ENCODE measurements around the gene SOX6.

SOX6 gene

GRCh38 chr11:15938121-15938611, 418.2 kb downstream of the SOX6 start:
- Histone ChIP-seq H3K9me3 (ENCODE audit: control insufficient read depth, low read length) (no peaks in the 10 kb centered on the region), H3K36me3 (ENCODE audit: control insufficient read depth, insufficient read depth, low read length) (no peaks in the 10 kb centered on the region), H3K79me2 (no peaks in the 10 kb centered on the region), H3K4me1 (peaks cover 2% of the 10 kb centered on the region), H3K4me3 (ENCODE audit: low read depth, low read length) (no peak overlapping the region), H2AFZ (no peak overlapping the region), H3K27me3 (ENCODE audit: control insufficient read depth, insufficient read depth, low read length) (no peaks in the 10 kb centered on the region), H3K4me2 (ENCODE audit: low read length) (no peak overlapping the region), H3K9ac (no peak overlapping the region), H3K27ac (no peak overlapping the region)
- no peak for TF ChIP-seq CTCF (IDR thresholded peaks at IDR 0.05)

- Histone ChIP-seq H2AFZ (no peak overlapping the region), H3K27ac (no peak overlapping the region), H3K4me3 (ENCODE audit: low read depth, low read length) (no peak overlapping the region), H3K4me2 (ENCODE audit: low read length) (no peak overlapping the region), H3K9me3 (ENCODE audit: control insufficient read depth, low read length) (no peaks in the 10 kb centered on the region), H3K36me3 (ENCODE audit: control insufficient read depth, insufficient read depth, low read length) (no peaks in the 10 kb centered on the region), H3K4me1 (peaks cover 2% of the 10 kb centered on the region), H3K9ac (no peak overlapping the region), H3K27me3 (ENCODE audit: control insufficient read depth, insufficient read depth, low read length) (no peaks in the 10 kb centered on the region), H3K79me2 (no peaks in the 10 kb centered on the region)
- no peak for TF ChIP-seq CTCF (IDR thresholded peaks at IDR 0.05)
Observed at GRCh38 chr11:15937601-15938120, 418.7 kb downstream of the SOX6 start.

DNA sequence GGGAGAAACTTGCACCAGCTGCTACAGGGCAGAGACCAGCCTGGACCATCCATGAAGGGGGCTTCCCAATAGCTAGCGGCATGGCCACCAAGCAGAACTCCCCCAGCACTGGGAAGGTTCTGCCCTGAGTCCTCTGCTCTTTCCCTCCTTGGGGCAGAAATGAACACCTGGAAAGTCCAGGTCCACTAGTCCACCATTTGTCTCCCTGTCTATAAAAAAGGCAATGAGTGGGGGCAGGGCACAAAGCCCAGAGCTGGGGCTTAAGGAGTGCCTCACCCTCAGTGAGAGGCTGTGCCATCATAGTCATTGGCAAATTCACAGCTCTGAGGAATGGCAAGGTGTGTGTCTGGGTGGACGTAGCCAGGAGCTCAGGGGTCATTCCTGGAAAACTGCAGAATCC, 420.3 kb downstream of the SOX6 start:
- Histone ChIP-seq H3K4me3 (ENCODE audit: low read depth, low read length) (no peak overlapping the region), H3K9me3 (ENCODE audit: control insufficient read depth, low read length) (no peaks in the 10 kb centered on the region), H3K27ac (no peak overlapping the region), H3K79me2 (no peaks in the 10 kb centered on the region), H3K36me3 (ENCODE audit: control insufficient read depth, insufficient read depth, low read length) (no peaks in the 10 kb centered on the region), H3K9ac (no peak overlapping the region), H3K4me2 (ENCODE audit: low read length) (no peak overlapping the region), H3K4me1 (peaks cover 2% of the 10 kb centered on the region), H3K27me3 (ENCODE audit: control insufficient read depth, insufficient read depth, low read length) (no peaks in the 10 kb centered on the region), H2AFZ (no peak overlapping the region)
- no peak for TF ChIP-seq CTCF (IDR thresholded peaks at IDR 0.05)

DNA sequence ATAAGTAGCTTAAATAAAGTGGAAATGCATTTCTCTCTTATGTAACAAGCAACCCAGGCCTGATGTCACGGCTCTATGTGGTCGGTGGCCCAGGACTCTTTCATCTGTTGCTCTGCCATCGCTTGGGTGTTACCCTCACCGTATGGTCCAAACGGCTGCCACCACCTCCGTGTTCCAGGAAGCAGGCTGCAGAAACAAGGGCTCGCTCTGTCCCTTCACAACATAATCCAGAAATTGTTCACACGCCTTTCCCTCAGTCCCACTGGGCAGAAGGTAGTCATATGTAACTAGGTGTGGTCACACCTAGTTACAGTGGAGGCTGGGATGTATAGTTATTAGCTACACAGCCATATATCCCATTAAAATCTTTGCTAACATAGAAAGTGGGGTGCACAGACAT, 421.0 kb downstream of the SOX6 start:
- Histone ChIP-seq H3K4me1 (no peaks in the 10 kb centered on the region), H3K4me3 (ENCODE audit: low read depth, low read length) (no peak overlapping the region), H3K27me3 (ENCODE audit: control insufficient read depth, insufficient read depth, low read length) (no peaks in the 10 kb centered on the region), H3K36me3 (ENCODE audit: control insufficient read depth, insufficient read depth, low read length) (no peaks in the 10 kb centered on the region), H3K79me2 (no peaks in the 10 kb centered on the region), H3K9ac (no peak overlapping the region), H3K27ac (no peak overlapping the region), H3K4me2 (ENCODE audit: low read length) (no peak overlapping the region), H3K9me3 (ENCODE audit: control insufficient read depth, low read length) (no peaks in the 10 kb centered on the region), H2AFZ (no peak overlapping the region)
- no peak for TF ChIP-seq CTCF (IDR thresholded peaks at IDR 0.05)

DNA sequence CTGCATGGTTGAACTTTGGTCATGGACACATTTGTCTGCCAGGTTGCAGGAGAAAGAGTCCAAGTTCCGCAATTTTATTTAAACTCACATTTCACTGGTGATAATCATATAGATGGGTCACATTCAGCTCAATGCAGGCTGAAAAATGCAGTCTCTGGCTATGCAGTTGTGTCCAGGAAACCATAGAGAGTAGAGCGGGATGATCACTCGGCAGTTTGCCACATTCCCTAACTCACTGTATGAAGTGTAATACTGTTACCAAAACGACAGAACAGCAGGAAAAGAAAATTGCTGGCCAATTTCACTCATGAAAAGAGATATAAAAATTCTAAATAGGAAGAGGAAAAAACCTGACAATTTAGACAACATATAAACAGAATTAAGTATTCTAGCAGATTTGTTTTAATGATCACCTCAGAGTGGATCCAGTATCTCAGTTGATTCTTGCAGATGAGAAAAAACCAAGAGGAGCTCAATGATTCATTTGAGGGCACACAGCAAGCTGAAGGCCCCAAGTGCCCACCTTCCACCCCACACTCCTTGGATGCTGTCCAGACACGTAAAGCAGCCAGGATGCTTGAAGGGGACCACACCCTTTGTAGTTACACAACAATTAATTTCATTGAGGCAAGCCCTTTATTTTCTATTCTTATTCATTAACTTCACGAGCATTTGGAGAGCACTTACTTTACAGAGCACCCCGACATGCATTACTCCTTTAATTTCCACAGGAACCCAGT, 422.3 kb downstream of the SOX6 start:
- H3K9me3 ChIP-seq (ENCODE audit: control insufficient read depth, low read length), result no peaks in the 10 kb centered on the region
- no peak for TF ChIP-seq CTCF (IDR thresholded peaks at IDR 0.05)
- no peak overlapping the region for H2AFZ ChIP-seq

More for the DNA sequence above, 422.3 kb downstream of the SOX6 start:
- no peak overlapping the region for H3K4me2 ChIP-seq (ENCODE audit: low read length)
- H3K9ac ChIP-seq, result no peak overlapping the region
- H3K4me3 ChIP-seq (ENCODE audit: low read depth, low read length), result no peak overlapping the region
- H3K27ac ChIP-seq, result no peak overlapping the region
- no peaks in the 10 kb centered on the region for H3K27me3 ChIP-seq (ENCODE audit: control insufficient read depth, insufficient read depth, low read length)
- H3K79me2 ChIP-seq, result no peaks in the 10 kb centered on the region
- no peaks in the 10 kb centered on the region for H3K4me1 ChIP-seq
- H3K36me3 ChIP-seq (ENCODE audit: control insufficient read depth, insufficient read depth, low read length), result no peaks in the 10 kb centered on the region

All from parathyroid adenoma (tissue), 2 donors.